ENCODE data around the gene ORC4.
"Not testable (repeated sequence)": the region's sequence is repeated elsewhere in the genome, so short reads cannot be mapped to it uniquely, and the experiment has no call there.

Gene ORC4

GRCh38 chr2:148013876-148014275 lies 6.7 kb downstream of the ORC4 start:
- no peak for DNase-seq (ENCODE audit: low spot score)

GRCh38 chr2:148008411-148008810 lies 12.1 kb downstream of the ORC4 start:
- not testable (repeated sequence) for DNase-seq (ENCODE audit: low spot score)

GRCh38 chr2:148007219-148007900 lies 13.2 kb downstream of the ORC4 start:
- no peak for DNase-seq (ENCODE audit: low spot score)

GRCh38 chr2:148006249-148007007 lies 14.1 kb downstream of the ORC4 start:
- DNase-seq (ENCODE audit: low spot score), result no peak

GRCh38 chr2:148002420-148002819 lies 18.1 kb downstream of the ORC4 start:
- DNase-seq (ENCODE audit: low spot score), result not testable (repeated sequence)

GRCh38 chr2:148000095-148000494 lies 20.4 kb downstream of the ORC4 start:
- DNase-seq (ENCODE audit: low spot score), result no peak

GRCh38 chr2:147999126-147999525 lies 21.4 kb downstream of the ORC4 start:
- no peak for DNase-seq (ENCODE audit: low spot score)

- DNase-seq (ENCODE audit: low spot score), result no peak
These were observed 22.3 kb downstream of the ORC4 start for GRCh38 chr2:147998203-147998602.

GRCh38 chr2:147996828-147997227 lies 23.7 kb downstream of the ORC4 start:
- DNase-seq (ENCODE audit: low spot score), result no peak

GRCh38 chr2:147994965-147995364 lies 25.6 kb downstream of the ORC4 start:
- not testable (repeated sequence) for DNase-seq (ENCODE audit: low spot score)

GRCh38 chr2:147989809-147990403 lies 30.6 kb downstream of the ORC4 start:
- peak; percentile 5 for DNase-seq (ENCODE audit: low spot score)

GRCh38 chr2:147989102-147989501 lies 31.4 kb downstream of the ORC4 start:
- no peak for DNase-seq (ENCODE audit: low spot score)

GRCh38 chr2:147980940-147981528 lies 39.5 kb downstream of the ORC4 start:
- DNase-seq (ENCODE audit: low spot score), result no peak

GRCh38 chr2:147977679-147978078 lies 42.9 kb downstream of the ORC4 start:
- no peak for DNase-seq (ENCODE audit: low spot score)

GRCh38 chr2:147976102-147976501 lies 44.4 kb downstream of the ORC4 start:
- no peak for DNase-seq (ENCODE audit: low spot score)

- no peak for DNase-seq (ENCODE audit: low spot score)
These were observed 52.0 kb downstream of the ORC4 start for GRCh38 chr2:147968571-147968970.

- DNase-seq (ENCODE audit: low spot score), result no peak
These were observed 68.4 kb downstream of the ORC4 start for GRCh38 chr2:147952118-147952517.

- DNase-seq (ENCODE audit: low spot score), result no peak
These were observed 74.9 kb downstream of the ORC4 start for GRCh38 chr2:147945660-147946059.

GRCh38 chr2:147939313-147939712 lies 81.2 kb downstream of the ORC4 start:
- no peak for DNase-seq (ENCODE audit: low spot score)

GRCh38 chr2:147937744-147938349 lies 82.7 kb downstream of the ORC4 start:
- DNase-seq (ENCODE audit: low spot score), result no peak

- no peak for DNase-seq (ENCODE audit: low spot score)
These were observed 85.5 kb downstream of the ORC4 start for GRCh38 chr2:147934881-147935620.

GRCh38 chr2:147933931-147934330 lies 86.6 kb downstream of the ORC4 start:
- no peak for DNase-seq (ENCODE audit: low spot score)
